ENCODE measurements around the gene ANKRD24. TPM values are rescaled to one million over a fixed set of nuclear protein-coding genes. Genes with fewer than 3 reads are reported as not detected.
"Not testable (repeated sequence)": the region's sequence is repeated elsewhere in the genome, so short reads cannot be mapped to it uniquely, and the experiment has no call there.

ANKRD24 gene
- total RNA-seq, 1 donor from 2014 or later, result not detected

DNA sequence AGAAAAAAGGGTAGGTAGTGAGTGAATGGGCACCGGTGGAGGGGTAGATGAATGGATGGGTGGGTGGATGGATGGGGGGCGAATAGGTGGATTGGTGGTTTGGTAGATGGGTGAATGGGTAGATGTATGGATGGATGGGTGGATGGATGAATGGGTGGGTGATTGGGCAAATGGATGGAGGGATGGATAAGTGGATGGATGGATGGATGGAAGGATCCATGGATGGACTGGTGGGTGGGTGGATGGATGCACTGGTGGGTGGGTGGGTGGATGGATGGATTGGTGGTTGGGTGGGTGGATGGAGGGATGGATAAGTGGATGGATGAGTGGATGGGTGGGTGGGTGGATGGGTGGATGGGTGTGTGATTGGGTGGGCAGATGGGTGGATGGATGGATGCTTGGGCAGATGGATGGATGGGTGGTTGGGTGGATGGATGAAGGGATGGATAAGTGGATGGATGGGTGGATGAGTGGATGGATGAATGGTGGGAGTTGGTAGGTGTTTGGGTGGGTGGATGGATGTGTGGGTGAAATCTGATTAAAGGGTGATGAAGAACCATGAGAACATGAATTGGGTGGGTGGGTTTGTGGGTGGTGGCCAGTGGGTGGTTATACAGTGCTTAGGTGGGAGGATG is 2.3 kb downstream of the ANKRD24 start:
- Histone ChIP-seq H3K36me3 (ENCODE audit: control insufficient read depth in 3 of 3, insufficient read depth in 3 of 3, low read length in 3 of 3) (peaks cover under 1 to 10% (median 3%) of the 10 kb centered on the region in 3 donors), H3K4me3 (ENCODE audit: low read length in 3 of 3) (no peak overlapping the region), H3K27me3 (ENCODE audit: control insufficient read depth in 3 of 3, insufficient read depth in 3 of 3, low read length in 3 of 3) (peaks cover 0 to 9% (median 0%) of the 10 kb centered on the region in 3 donors), H3K4me1 (ENCODE audit: control insufficient read depth in 3 of 3, insufficient read depth in 3 of 3, low read length in 3 of 3) (peaks cover 21 to 46% (median 33%) of the 10 kb centered on the region in 3 donors), H3K9ac (ENCODE audit: low read depth in 1 of 3, low read length in 3 of 3) (peak overlapping the region in 1 of 3 donors; percentile 68), H3K9me3 (ENCODE audit: control insufficient read depth in 3 of 3, low read length in 3 of 3) (no peaks in the 10 kb centered on the region), H3K27ac (ENCODE audit: low read depth, low read length) (no peak overlapping the region)

DNA sequence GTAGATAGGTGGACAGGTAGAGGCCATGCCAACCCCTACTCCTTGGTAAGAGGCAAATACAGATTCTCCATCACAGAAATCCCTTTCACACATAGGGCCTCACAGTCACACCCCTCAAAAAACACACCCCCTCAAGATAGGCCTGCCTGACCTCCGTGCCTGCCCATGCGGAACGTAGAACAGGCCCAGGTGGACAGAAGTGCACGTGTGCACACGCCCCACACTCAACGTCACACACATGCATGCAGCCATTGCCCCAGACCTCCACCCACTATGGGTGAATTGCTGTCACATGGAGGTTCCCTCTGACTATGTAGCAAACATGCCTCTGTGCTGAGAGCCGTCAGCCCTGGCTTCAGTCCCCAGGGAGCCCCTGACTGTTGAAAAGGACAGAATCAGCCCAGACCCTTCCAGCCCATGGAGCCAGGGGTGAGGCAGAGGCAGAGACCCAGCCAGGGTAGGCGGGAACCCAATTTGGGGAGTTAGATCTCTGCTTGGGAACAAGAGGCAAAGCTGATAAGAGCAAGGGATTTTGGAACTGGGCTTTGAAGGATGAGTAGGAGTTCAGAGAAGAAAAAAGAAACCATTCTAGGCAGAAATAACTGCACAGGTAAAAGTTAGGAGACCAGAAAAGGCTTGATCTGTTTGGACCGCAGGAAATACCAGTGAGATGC is 3.1 kb downstream of the ANKRD24 start:
- H3K27ac ChIP-seq (ENCODE audit: low read depth, low read length), result no peak overlapping the region

DNA sequence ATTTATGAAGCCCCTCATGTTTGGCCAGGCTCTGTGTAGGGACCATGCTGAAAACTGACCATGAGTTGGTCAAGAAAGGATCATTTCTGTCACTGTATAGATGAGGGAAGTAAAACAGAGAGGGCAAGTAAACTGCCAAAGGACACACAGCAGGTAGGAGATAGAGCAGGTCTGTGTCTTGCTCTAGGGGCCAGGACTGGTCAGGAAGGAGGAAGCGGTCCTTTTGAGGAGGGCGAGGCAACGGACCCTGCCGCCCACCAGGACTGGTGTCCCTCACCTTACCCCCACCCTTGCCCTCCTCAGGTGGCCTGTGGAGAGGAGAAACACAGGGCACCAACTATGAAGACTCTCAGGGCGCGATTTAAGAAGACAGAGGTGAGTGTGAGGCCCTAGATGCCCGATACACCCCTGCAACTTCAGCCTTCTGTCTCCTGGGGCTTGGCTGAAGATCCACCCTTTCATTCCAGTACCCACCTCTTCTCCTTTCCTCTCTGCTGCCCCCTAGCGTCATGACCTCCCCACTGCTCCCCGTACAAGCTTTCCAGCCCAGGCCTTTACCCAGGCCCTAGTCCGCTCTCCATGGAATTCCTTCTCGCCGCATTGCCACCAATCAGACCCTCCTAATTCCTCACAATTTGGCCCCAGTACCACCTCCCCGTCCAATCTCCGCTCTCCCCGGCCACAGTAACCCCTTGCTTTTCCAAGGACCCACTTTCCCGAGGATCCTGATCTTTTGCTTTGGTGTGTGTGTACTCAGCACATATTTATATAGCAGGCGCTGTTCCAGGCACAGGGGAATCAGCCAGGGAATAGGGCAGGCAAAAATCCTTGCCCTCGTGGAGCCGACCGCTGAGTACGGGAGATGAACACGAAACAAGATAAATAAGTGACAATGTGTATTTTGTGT is 3.9 kb downstream of the ANKRD24 start:
- Histone ChIP-seq H3K9me3 (ENCODE audit: control insufficient read depth in 3 of 3, low read length in 3 of 3) (no peaks in the 10 kb centered on the region), H3K4me1 (ENCODE audit: control insufficient read depth in 3 of 3, insufficient read depth in 3 of 3, low read length in 3 of 3) (peaks cover 16 to 36% (median 27%) of the 10 kb centered on the region in 3 donors), H3K9ac (ENCODE audit: low read depth in 1 of 3, low read length in 3 of 3) (peak overlapping the region; percentile 32 to 80 (median 51)), H3K36me3 (ENCODE audit: control insufficient read depth in 3 of 3, insufficient read depth in 3 of 3, low read length in 3 of 3) (no peaks in the 10 kb centered on the region), H3K4me3 (ENCODE audit: low read length in 3 of 3) (no peak overlapping the region), H3K27ac (ENCODE audit: low read depth, low read length) (no peak overlapping the region), H3K27me3 (ENCODE audit: control insufficient read depth in 3 of 3, insufficient read depth in 3 of 3, low read length in 3 of 3) (peaks cover 0 to 9% (median 0%) of the 10 kb centered on the region in 3 donors)

More for the DNA sequence above, 3.1 kb downstream of the ANKRD24 start:
- Histone ChIP-seq H3K4me3 (ENCODE audit: low read length in 3 of 3) (no peak overlapping the region), H3K9me3 (ENCODE audit: control insufficient read depth in 3 of 3, low read length in 3 of 3) (no peaks in the 10 kb centered on the region), H3K4me1 (ENCODE audit: control insufficient read depth in 3 of 3, insufficient read depth in 3 of 3, low read length in 3 of 3) (peaks cover 21 to 44% (median 33%) of the 10 kb centered on the region in 3 donors), H3K9ac (ENCODE audit: low read depth in 1 of 3, low read length in 3 of 3) (no peak overlapping the region), H3K27me3 (ENCODE audit: control insufficient read depth in 3 of 3, insufficient read depth in 3 of 3, low read length in 3 of 3) (peaks cover 0 to 9% (median 0%) of the 10 kb centered on the region in 3 donors), H3K36me3 (ENCODE audit: control insufficient read depth in 3 of 3, insufficient read depth in 3 of 3, low read length in 3 of 3) (peaks cover 0 to 4% (median 0%) of the 10 kb centered on the region in 3 donors)

- Histone ChIP-seq H3K4me3 (ENCODE audit: low read length in 3 of 3) (no peak overlapping the region), H3K4me1 (ENCODE audit: control insufficient read depth in 3 of 3, insufficient read depth in 3 of 3, low read length in 3 of 3) (peaks cover 10 to 28% (median 20%) of the 10 kb centered on the region in 3 donors), H3K27me3 (ENCODE audit: control insufficient read depth in 3 of 3, insufficient read depth in 3 of 3, low read length in 3 of 3) (peaks cover 0 to 11% (median 0%) of the 10 kb centered on the region in 3 donors), H3K36me3 (ENCODE audit: control insufficient read depth in 3 of 3, insufficient read depth in 3 of 3, low read length in 3 of 3) (no peaks in the 10 kb centered on the region), H3K9ac (ENCODE audit: low read depth in 1 of 3, low read length in 3 of 3) (no peak overlapping the region), H3K9me3 (ENCODE audit: control insufficient read depth in 3 of 3, low read length in 3 of 3) (no peaks in the 10 kb centered on the region), H3K27ac (ENCODE audit: low read depth, low read length) (no peak overlapping the region)
Observed at GRCh38 chr19:4187313-4188122, 5.0 kb downstream of the ANKRD24 start.

- H3K9ac ChIP-seq (ENCODE audit: low read depth in 1 of 3, low read length in 3 of 3), result no peak overlapping the region
- H3K27ac ChIP-seq (ENCODE audit: low read depth, low read length), result no peak overlapping the region
- H3K4me3 ChIP-seq (ENCODE audit: low read length in 3 of 3), result no peak overlapping the region
- H3K9me3 ChIP-seq (ENCODE audit: control insufficient read depth in 3 of 3, low read length in 3 of 3), result no peaks in the 10 kb centered on the region
- H3K36me3 ChIP-seq (ENCODE audit: control insufficient read depth in 3 of 3, insufficient read depth in 3 of 3, low read length in 3 of 3), result no peaks in the 10 kb centered on the region
- H3K4me1 ChIP-seq (ENCODE audit: control insufficient read depth in 3 of 3, insufficient read depth in 3 of 3, low read length in 3 of 3), result peaks cover 0 to 9% (median 5%) of the 10 kb centered on the region in 3 donors
- peaks cover 7 to 23% (median 8%) of the 10 kb centered on the region in 3 donors for H3K27me3 ChIP-seq (ENCODE audit: control insufficient read depth in 3 of 3, insufficient read depth in 3 of 3, low read length in 3 of 3)
Observed at GRCh38 chr19:4189641-4190040, 7.2 kb downstream of the ANKRD24 start.

DNA sequence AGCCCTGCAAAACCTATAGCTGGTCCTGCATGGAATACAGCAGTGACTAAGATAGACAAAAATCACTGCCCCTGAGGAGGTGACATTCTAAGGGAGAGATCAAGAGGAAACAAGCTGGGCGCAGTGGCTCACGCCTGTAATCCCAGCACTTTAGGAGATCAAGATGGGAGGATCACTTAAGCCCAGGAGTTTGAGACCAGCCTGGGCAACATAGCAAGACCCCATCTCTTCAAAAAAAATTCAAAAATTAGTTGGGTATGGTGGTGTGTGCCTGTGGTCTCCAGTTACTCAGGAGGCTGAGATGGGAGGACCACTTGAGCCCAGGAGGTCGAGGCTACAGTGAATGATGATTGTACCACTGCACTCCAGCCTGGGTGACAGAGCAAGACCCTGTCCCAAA is 10.0 kb downstream of the ANKRD24 start:
- not testable (repeated sequence) for H3K4me3 ChIP-seq (ENCODE audit: low read length in 3 of 3); H3K9ac ChIP-seq (ENCODE audit: low read depth in 1 of 3, low read length in 3 of 3); H3K27ac ChIP-seq (ENCODE audit: low read depth, low read length); H3K9me3 ChIP-seq (ENCODE audit: control insufficient read depth in 3 of 3, low read length in 3 of 3); H3K36me3 ChIP-seq (ENCODE audit: control insufficient read depth in 3 of 3, insufficient read depth in 3 of 3, low read length in 3 of 3); H3K4me1 ChIP-seq (ENCODE audit: control insufficient read depth in 3 of 3, insufficient read depth in 3 of 3, low read length in 3 of 3)
- H3K27me3 ChIP-seq (ENCODE audit: control insufficient read depth in 3 of 3, insufficient read depth in 3 of 3, low read length in 3 of 3), result peaks cover 28 to 43% (median 37%) of the 10 kb centered on the region in 3 donors

DNA sequence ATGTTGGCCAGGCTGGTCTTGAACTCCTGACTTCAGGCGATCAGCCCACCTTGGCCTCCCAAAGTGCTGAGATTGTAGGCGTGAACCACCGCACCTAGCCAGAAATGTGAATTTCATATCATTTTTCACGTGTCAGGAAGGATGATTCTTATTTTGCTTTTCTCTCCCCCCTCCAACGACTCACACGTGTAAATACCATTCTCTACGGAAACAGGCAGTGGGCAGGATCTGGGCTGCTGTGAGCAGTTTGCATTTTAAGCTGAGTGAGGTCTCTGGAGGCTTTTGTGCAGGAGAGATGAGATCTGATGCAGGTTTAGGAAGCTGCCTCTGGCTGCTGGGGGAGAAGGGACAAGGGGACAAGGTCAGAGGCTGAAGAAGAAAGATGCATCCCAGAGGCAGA is 11.9 kb downstream of the ANKRD24 start:
- Histone ChIP-seq H3K27ac (ENCODE audit: low read depth, low read length) (no peak overlapping the region), H3K27me3 (ENCODE audit: control insufficient read depth in 3 of 3, insufficient read depth in 3 of 3, low read length in 3 of 3) (peaks cover 40 to 55% (median 49%) of the 10 kb centered on the region in 3 donors), H3K9me3 (ENCODE audit: control insufficient read depth in 3 of 3, low read length in 3 of 3) (no peaks in the 10 kb centered on the region), H3K36me3 (ENCODE audit: control insufficient read depth in 3 of 3, insufficient read depth in 3 of 3, low read length in 3 of 3) (no peaks in the 10 kb centered on the region), H3K4me1 (ENCODE audit: control insufficient read depth in 3 of 3, insufficient read depth in 3 of 3, low read length in 3 of 3) (no peaks in the 10 kb centered on the region), H3K4me3 (ENCODE audit: low read length in 3 of 3) (no peak overlapping the region), H3K9ac (ENCODE audit: low read depth in 1 of 3, low read length in 3 of 3) (no peak overlapping the region)

DNA sequence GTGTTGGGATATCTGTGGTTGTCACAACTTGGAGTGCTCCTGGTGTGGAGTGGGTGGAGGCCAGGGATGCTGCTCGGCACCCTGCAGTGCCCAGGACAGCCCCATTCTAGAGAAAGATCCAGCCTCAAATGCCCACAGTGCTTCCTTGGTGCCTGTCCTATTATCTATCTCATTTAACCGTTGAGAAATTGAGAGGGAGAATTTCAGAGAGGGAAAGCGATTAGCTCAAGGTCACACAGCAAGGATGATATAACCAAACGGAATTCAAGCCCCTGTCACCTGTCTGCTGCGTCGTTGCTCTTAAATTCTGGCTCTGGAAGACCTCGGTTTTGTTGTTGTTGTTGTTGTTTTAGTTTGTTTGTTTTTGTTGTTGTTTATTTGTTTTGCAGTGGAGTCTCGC is 13.5 kb downstream of the ANKRD24 start:
- Histone ChIP-seq H3K4me1 (ENCODE audit: control insufficient read depth in 3 of 3, insufficient read depth in 3 of 3, low read length in 3 of 3) (no peaks in the 10 kb centered on the region), H3K9ac (ENCODE audit: low read depth in 1 of 3, low read length in 3 of 3) (no peak overlapping the region), H3K9me3 (ENCODE audit: control insufficient read depth in 3 of 3, low read length in 3 of 3) (no peaks in the 10 kb centered on the region), H3K36me3 (ENCODE audit: control insufficient read depth in 3 of 3, insufficient read depth in 3 of 3, low read length in 3 of 3) (no peaks in the 10 kb centered on the region), H3K27ac (ENCODE audit: low read depth, low read length) (no peak overlapping the region), H3K4me3 (ENCODE audit: low read length in 3 of 3) (no peak overlapping the region), H3K27me3 (ENCODE audit: control insufficient read depth in 3 of 3, insufficient read depth in 3 of 3, low read length in 3 of 3) (peaks cover 42 to 67% (median 59%) of the 10 kb centered on the region in 3 donors)

- H3K4me3 ChIP-seq (ENCODE audit: low read length in 3 of 3), result no peak overlapping the region
- no peak overlapping the region for H3K27ac ChIP-seq (ENCODE audit: low read depth, low read length)
- H3K9ac ChIP-seq (ENCODE audit: low read depth in 1 of 3, low read length in 3 of 3), result no peak overlapping the region
- H3K4me1 ChIP-seq (ENCODE audit: control insufficient read depth in 3 of 3, insufficient read depth in 3 of 3, low read length in 3 of 3), result no peaks in the 10 kb centered on the region
- H3K27me3 ChIP-seq (ENCODE audit: control insufficient read depth in 3 of 3, insufficient read depth in 3 of 3, low read length in 3 of 3), result peaks cover 45 to 72% (median 59%) of the 10 kb centered on the region in 3 donors
- H3K36me3 ChIP-seq (ENCODE audit: control insufficient read depth in 3 of 3, insufficient read depth in 3 of 3, low read length in 3 of 3), result no peaks in the 10 kb centered on the region
- no peaks in the 10 kb centered on the region for H3K9me3 ChIP-seq (ENCODE audit: control insufficient read depth in 3 of 3, low read length in 3 of 3)
Observed at GRCh38 chr19:4196587-4197148, 14.2 kb downstream of the ANKRD24 start.

Data from skeletal muscle tissue (tissue), 4 donors.